NK-92 (cell line): Measurements from ENCODE around the gene MMP8.
"Not testable (repeated sequence)": the region's sequence is repeated elsewhere in the genome, so short reads cannot be mapped to it uniquely, and the experiment has no call there.

ENCODE experiments used
- DNase-seq: peaks from one replicate; lab custom pipeline; 2025; ENCODE audit not compliant: unreplicated experiment; lab: John Stamatoyannopoulos, UW

MMP8 gene, protein sequence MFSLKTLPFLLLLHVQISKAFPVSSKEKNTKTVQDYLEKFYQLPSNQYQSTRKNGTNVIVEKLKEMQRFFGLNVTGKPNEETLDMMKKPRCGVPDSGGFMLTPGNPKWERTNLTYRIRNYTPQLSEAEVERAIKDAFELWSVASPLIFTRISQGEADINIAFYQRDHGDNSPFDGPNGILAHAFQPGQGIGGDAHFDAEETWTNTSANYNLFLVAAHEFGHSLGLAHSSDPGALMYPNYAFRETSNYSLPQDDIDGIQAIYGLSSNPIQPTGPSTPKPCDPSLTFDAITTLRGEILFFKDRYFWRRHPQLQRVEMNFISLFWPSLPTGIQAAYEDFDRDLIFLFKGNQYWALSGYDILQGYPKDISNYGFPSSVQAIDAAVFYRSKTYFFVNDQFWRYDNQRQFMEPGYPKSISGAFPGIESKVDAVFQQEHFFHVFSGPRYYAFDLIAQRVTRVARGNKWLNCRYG

DNA sequence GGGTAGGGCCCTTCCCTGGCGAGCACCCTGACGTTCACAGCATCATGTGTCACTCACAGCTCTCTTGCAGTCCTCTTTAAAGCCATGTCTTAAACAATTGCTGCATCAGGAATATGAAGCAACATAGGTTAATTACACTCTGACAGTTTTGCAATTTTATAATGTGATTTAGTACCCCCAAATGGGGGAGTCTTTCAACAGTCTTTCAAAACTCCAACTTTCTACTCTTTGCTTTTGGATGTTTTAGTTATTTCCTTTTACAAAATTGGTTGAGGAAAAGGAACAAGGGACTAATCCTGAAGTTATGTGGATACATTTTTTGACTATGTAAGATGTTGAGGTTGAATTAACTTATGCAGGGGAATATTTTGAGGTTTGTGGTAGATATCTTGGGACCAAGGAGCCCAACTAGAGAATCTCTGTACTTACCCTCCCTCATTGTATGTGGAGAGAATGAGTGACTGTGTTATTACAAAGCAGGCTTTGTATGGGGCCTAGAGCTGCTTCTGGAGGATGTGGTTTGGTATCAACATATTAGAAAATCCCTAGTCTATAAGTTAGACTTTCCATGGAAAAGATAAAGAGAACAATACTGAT is at the start of gene MMP8:
Gene MMP8, minus strand, starts transcription at position 51 of the 597 bp plus-strand sequence. CDS start 99 bp downstream, outside the sequence.
- DNase-seq, result no peak

DNA sequence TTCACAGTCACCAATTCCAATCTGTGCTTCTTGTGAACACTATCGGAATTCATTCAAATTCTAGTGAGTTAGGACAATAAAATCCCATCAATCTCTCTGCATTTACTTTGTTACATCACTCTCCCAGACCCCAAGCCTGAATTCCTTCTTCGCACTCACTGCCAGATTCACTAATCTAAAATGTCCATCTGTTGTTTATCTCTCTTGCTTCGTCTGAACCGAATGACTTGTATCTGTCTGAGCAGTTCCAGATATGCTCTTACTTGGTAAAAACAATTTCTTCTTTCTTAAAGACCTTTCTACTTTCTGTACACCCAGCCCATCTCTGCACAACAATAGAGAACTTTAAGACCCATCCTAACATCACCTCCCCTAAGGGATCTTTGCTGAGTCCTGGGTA is 48.6 kb upstream of the MMP8 start:
- DNase-seq, result no peak

DNA sequence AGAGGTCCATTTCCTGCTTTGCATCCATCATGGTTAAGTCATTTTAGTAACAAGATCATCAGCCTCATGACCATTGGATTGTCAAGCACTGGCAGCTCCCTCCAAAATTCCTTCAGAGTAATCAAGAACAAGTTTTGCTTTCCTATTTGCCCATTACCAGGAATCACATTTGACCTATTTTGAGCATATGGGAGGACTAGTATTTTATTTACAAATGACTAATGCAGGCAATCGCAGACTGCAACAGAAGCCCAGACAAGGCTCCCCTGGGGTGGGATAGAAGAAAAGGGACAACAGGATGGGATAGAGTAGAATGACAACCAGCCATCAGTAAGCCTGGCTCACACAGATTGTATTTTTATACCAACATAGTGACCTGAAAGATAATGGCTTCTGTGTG is 46.6 kb upstream of the MMP8 start:
- DNase-seq, result no peak

DNA sequence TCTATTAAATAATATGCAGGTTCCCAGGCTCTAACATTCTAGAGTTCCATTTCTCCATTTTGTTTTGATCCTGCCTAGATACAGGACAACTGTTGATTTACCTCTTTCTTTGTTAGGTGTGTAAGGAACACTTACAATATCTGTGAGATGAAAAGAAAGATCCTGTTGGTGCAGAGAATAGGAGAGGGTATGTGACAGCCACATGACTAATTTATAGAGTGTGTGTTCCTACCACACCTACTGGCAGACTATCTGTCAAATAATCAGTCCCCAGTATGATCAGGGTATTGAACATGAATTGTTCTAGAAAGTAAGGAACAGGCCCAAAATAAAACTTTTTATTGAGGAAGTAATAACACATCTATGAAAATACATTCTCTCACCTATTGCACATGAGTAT is 45.4 kb upstream of the MMP8 start:
- DNase-seq, result no peak

DNA sequence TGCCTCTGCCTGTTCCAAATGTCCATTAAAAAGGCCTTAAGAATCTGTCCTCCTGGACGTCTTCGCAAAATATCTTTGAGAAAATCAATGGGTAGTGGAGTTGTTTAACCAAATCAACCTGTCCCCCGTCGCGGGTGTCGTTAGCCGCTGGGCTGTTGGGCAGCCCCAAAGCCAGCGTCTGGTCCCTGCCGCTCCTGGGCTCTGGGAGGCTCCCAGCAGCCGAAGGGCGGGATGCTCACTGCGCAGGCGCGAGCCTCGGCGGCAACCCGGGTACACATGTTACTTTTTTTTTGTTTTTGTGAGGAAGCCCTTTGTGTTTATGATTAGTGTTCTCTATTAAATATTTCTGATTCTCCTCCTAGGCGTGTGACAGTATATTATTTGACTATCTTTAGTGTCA is 43.0 kb upstream of the MMP8 start:
- no peak for DNase-seq

DNA sequence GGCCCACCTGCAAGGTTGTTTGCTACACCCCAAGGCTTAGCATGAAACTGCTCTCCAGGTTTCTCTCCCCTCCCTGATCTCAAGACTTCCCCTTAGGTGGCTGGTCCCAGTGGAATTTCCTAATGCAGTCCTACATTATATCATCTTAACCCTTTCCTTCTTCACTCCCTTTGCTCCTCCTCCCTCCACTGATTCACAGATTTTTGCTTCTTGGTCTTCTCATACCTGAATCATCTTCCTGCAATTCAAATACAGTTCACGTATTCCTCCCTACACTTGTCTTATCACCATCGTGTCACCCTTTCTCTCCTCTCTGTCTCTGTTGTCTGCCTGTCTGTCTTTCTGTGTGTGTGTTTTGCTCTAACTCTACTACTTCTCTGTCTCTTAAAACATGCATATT is 38.7 kb upstream of the MMP8 start:
- no peak for DNase-seq

DNA sequence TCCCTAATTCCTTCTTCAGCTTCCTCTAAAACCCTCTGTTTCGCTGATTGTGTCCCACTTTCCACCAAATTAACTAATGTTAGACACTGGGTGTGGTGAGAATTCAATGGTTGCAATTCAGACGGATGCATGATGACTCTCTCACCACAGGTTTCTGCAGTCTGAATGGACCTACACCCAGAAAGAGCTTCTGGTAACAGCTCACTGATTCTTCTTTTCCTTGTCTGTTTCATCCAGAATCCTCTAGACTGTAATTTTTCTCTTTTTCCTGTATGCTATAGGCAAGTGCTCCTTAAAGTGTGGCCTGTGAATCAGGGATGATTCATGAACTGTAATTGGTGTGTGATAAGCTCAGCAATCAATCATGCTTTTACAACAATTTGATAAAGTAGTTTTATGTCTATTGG is 37.6 kb upstream of the MMP8 start:
- no peak for DNase-seq

DNA sequence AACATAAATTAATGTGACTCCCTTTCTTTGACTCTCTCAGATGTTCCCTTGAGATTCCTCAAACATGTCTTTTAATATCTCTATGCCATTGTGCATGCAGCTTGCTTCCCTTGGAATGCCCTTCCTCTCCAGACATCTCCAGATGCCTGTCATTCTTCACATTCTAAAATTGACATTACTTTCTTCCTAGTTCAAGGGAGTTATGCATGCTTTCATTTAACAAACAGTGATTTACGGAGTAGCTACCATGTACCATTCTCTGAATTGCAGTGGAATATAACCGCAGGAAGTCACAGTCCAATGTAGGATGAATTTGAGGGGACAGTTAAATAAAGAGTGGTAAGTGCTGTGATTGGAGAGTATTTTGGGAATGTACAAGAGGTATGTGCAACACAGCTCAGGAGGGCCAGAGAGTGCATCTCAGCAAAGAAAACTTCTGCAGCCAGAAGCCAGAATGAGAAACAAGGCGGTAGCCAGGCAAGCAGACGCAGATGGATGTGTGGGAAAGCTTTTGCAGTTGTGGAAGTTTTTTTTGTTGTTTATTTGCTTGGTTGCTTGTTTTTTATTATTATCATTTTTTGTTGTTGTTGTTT is 37.0 kb upstream of the MMP8 start:
- no peak for DNase-seq

DNA sequence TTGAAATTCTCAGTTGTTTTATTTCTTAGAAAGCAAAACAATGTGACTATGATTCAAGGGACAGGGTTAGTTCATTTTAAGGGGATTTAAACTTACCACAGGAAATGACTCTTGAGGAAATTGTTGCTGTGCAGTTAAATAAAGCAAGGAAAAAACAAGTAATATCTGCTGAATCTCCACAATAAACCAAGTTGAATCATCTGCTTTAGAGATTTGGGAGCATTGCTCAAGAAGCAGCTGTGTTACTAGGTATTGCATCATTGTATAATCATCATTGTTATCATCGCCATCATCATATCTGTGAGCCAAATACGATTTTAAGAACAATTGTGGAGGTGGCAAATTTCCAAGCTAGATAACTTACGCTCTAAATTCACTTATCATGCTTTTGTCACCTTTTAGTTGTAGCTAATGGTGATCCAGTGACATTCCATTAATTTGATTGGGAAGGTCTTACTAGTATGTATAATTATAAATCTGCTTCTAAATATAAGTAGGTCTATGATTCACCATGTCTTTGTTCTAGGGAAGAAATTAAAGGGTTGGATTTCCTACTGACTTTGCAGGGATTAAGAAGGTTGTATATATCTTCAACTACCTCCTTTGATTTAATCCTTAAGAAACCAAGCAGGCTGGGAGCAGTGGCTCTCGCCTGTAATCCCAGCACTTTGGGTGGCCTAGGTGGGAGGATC is 35.7 kb upstream of the MMP8 start:
- no peak for DNase-seq

DNA sequence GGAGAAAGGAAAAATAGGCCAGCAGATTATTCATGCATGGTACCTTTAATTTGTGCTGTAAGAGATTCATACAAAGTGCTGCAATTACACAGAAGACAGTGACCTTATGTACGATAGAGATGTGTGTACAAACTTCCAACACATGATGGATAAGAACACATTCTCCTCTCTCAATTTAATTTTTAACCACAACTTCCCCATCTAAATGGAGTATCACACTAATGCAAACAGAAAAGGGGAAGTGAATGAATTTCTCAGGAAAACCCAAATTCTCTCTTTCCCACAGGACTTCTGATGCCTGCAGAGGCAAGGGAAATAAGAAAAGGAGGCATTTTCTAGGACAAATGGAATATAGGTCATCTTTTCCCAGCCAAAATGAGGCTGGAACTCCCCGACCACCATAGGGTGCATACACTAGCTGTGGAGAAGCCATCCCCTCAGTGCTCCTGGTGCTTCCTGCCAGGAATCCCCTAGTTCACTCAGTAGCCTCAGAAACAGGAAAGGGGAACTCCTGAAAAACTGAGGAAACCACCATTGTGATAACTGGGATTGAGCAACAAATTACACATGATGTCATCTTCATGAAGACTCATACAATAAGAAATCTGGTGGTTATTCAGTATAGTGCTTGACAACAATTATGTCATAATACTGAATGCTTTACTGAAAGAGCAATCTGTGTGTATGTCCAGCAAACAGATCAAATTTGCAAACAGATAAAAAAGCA is 33.2 kb upstream of the MMP8 start:
- DNase-seq, result no peak

DNA sequence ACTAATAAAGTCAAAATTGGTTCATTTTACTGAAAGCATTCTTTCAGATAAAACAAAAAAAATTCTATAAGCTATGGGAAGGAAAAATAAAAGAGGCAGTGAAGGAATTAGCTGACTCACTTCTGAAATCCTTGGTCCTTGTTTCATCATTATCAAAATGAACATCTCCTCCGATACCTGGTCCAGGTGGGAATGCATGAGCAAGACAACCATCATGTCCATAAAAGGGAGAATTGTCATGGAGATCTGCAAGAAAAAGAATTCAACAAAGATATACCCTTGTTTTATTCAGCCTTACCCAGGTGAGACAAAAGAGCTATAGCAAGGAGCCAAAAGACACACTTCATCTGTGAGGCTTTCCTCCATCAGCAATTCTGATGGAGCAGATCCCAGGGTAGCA is 28.5 kb upstream of the MMP8 start:
- DNase-seq, result no peak

DNA sequence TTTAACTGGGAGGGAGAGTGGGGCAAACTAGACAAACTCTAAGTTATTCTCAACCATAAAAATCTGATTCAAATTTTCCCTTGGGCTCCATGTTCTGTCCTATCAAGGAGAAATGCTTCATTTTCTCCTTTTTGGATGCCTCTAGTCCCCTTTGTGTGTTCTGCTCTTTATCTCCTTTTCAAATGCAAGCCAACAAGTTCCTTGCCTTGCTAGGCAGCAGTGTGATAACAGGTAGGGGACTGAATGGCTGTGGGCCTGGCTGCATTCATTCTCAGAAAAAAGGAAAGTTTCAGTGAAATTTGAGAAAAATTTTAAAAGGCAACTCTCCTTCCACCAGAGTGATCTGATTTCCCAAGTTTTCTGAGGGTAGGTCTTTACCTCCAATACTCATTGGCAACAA is 26.9 kb upstream of the MMP8 start:
- DNase-seq, result no peak

DNA sequence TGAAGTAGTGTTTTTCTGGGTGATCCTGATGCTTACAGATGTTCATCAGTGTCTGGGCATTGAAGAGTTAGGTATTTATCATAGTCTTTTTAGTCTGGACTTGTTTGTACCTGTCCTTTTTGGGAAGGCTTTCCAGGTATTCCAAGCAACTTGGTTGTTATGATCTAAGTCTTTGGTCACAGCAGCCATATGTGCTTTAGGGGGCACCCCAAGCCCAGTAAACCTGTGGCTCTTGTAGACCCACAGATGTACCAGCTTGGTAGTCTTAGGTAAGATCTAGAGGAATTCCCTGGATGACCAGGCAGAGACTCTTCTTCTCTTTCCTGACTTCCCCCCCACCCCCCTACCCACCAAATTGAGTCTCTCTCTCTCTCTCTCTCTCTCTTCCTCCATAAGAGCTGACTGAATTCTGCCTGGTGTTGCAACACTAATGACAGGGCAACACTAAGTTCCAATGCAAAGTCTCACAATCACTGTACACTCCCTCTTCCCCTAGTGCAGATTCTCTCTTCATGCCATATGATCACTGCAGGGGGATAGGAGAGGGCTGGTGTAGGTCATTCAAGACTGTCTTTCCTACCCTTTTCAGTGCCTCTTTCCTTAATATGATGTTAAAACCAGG is 24.5 kb upstream of the MMP8 start:
- no peak for DNase-seq

DNA sequence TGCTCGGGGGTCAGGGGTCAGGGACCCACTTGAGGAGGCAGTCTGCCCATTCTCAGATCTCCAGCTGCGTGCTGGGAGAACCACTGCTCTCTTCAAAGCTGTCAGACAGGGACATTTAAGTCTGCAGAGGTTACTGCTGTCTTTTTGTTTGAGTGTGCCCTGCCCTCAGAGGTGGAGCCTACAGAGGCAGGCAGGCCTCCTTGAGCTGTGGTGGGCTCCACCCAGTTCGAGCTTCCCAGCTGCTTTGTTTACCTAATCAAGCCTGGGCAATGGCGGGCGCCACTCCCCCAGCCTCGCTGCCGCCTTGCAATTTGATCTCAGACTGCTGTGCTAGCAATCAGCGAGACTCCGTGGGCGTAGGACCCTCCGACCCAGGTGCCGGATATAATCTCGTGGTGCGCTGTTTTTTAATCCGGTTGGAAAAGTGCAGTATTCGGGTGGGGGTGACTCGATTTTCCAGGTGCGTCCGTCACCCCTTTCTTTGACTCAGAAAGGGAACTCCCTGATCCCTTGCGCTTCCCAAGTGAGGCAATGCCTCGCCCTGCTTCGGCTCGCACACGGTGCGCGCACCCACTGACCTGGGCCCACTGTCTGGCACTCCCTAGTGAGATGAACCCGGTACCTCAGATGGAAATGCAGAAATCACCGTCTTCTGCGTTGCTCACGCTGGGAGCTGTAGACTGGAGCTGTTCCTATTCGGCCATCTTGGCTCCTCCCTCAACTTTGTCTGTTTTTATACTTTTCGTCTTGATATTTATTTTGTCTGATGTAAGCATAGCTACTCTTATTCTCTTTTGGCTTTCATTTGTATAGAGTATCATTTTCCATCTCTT is 22.2 kb upstream of the MMP8 start:
- not testable (repeated sequence) for DNase-seq

DNA sequence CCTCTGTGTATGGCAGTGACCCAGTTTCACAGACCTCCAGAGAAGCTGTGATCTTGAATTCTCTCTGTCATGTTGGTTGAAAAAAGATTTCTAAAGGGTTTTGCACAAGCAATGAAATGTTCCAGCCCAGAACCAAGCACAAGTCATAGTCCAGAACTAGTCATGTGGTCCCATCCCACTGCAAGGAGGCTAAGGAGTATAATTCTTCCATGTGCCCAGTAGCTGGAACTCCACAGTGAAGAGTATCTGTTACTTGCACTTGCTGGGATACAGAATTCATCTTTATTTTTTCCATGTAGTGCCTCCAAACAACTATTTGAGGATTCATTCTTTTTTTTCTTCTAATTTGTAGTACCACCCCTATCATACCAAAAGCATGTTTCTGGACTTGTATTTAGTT is 9.9 kb upstream of the MMP8 start:
- no peak for DNase-seq

DNA sequence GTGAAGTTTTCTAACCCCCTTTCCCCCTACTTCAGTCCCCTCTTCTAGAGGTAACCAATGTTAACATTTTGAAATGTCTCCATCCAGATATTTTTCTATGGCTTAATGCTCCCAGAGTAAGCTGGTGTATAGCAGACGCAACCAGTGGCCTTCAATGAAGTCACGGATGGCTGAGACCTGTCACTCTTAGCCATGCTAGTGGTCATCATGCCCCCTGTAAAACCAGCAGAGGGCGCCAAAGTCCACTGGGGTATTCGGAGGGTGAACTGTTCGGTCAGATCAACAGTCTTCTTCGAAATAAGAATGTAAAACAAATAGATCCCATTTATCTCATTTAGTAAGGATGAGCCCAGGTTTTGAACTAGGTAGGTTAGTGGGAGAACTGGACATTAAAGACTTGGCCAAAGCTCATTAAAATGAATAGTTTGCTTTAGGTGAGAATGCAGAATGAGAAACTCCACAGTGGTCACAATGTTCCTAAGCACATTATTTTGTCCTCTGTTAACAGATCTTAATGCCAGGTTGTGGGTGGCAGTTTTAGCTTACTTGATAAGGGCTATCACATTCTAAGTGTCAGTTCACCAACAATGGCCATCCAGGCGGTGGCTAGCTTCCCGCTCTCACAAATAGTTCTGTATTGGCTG is 8.6 kb upstream of the MMP8 start:
- no peak for DNase-seq

DNA sequence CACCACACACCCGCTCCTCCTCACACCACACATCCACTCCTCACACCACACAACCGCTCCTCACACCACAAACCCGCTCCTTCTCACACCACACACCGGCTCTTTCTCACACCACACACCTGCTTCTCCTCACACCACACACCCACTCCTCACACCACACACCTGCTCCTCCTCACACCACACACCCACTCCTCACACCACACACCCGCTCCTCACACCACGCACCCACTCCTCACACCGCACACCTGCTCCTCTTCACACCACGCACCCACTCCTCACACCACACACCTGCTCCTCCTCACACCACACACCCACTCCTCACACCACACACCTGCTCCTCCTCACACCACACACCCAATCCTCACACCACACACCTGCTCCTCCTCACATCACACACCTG is 6.2 kb upstream of the MMP8 start:
- DNase-seq, result not testable (repeated sequence)

DNA sequence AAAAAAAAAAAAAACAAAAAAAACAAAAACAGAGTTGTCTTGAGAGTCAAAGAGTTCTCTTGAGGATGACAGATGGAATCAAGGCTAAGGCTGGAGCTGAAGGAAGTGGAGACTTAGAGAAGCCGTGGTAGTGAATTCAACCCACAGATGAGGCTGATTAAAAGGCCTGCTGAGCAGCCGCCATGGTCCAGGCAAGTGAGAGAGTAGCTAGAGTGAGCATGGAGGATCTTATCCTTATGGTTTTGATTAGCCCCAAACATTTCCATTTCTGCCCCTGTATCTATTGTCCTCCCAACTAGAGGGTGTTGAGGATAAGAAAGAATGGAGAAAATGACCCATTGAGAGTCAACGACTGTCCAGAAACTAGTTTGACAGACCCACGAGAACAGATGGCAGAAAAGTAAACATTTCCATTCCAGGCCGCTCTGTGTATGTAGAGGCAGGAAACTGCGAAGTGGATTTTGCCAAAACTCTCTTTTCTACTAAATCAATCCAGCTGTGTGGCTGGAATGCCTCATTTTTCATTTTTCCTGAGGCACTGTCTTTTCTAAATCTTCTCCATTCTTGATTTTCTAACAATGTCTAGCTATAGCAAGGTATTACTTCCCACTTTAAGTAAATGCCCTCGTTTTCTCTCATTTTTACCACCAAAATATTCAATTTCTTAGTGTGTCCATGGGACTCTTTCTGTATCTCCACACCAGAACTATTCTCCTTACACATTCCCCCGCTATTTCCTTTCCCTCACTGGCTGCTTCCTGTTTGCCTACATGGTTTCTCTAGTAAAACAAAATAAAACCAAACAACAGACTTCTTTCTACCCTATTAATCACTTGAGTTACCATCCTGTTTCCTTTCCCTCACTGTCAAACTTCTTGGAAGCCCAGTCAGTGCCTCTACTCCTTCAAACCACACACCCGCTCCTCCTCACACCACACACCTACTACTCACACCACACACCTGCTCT is 5.4 kb upstream of the MMP8 start:
- DNase-seq, result no peak
